ENCODE measurements around the gene FNDC5. TPM values are rescaled to one million over a fixed set of nuclear protein-coding genes. Genes with fewer than 3 reads are reported as not detected.

FNDC5 gene
- total and polyA plus RNA-seq, 2 experiments from 2014 or later = 0.33 TPM; not detected in 1

DNA sequence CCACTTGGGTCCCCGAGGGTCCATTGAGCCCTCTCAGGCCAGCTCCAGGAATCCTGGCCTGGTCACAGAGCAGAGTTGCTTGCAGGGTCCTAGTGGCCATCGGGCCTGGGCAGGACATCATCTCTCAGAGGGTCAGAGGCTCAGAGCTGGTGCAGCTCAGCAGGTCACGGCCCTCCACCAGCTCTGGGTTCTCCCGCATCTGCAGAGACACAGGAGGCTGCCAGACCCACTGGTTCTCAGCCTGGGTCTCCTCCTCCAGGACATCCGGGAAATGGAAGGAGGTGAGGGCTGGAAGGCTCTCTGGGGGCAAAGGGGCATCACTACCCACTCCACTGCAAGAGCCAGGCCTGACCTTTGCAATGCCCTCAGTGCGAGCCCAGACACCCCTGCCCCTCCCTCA lies 24.0 kb upstream of the FNDC5 start:
- no peaks in the 10 kb centered on the region for H3K4me1 ChIP-seq (ENCODE audit: insufficient read depth)
- no peak overlapping the region for H3K9ac ChIP-seq
- TF ChIP-seq EZH2phosphoT487 (IDR thresholded peaks at IDR 0.05; ENCODE audit: insufficient read depth, low read depth) (no peak), EZH2 (IDR thresholded peaks at IDR 0.05; ENCODE audit: insufficient read depth, poor library complexity, severe bottlenecking) (no peak)
- no peaks in the 10 kb centered on the region for H3K9me2 ChIP-seq (ENCODE audit: insufficient read depth)
- in situ Hi-C loops (cut with MboI) = no loop called here
- no peaks in the 10 kb centered on the region for H3K36me3 ChIP-seq (ENCODE audit: low read depth)
- no peak overlapping the region for H3K4me2 ChIP-seq (ENCODE audit: unreplicated experiment)
- peaks cover 14% of the 10 kb centered on the region for H3K27me3 ChIP-seq (replicated peaks; ENCODE audit: insufficient read depth)
- 86 to 87% methylated on average over 6 of the region's 6 CpGs for WGBS, 2 experiments (ENCODE audit: low coverage in 1 of 2, low lambda C conversion rate in 2 of 2, missing lambda C conversion rate in 2 of 2)
- no peaks in the 10 kb centered on the region for H4K20me1 ChIP-seq (ENCODE audit: insufficient read depth)
- no peak for DNase-seq
- no peaks in the 10 kb centered on the region for H3K9me3 ChIP-seq (ENCODE audit: low read depth)
- no peaks in the 10 kb centered on the region for H3K79me2 ChIP-seq (ENCODE audit: insufficient read depth)
- H3F3A ChIP-seq (ENCODE audit: insufficient read depth) = no peaks in the 10 kb centered on the region
- no peak overlapping the region for H3K4me3 ChIP-seq
- H2AFZ ChIP-seq = no peak overlapping the region
- H3K27ac ChIP-seq = no peak overlapping the region

DNA sequence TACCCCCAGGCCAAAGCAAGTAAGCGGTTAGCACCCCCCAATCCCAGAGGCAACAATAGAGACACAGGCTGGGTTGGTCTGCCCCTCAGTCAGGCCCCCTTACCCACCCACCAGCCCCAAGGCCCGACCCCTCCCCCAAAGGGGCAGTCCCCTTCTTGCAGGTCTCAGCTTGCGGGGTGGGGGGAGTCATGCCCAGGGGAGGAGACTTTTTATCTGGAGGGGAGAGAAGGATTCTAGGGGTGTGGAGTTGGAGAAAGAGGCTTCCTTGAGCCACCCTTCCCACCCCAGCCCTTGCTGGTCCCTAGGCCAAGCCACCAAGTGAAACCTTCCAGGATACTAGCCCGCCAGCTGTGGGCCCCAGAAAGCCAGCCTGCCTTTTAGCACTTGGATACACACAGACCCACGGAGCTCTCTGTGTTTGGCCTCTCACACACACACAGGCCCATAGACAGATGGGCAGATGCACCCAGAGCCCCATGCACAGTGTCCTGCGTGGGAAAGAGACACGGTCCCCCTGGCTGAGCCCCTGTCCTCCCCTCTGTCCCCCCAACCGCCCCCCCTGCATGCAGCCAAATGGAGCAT lies 23.4 kb upstream of the FNDC5 start:
- Histone ChIP-seq H2AFZ (no peak overlapping the region), H3F3A (ENCODE audit: insufficient read depth) (no peaks in the 10 kb centered on the region), H3K9me3 (ENCODE audit: low read depth) (no peaks in the 10 kb centered on the region), H3K79me2 (ENCODE audit: insufficient read depth) (no peaks in the 10 kb centered on the region), H3K4me2 (ENCODE audit: unreplicated experiment) (no peak overlapping the region), H4K20me1 (ENCODE audit: insufficient read depth) (no peaks in the 10 kb centered on the region), H3K36me3 (ENCODE audit: low read depth) (no peaks in the 10 kb centered on the region), H3K9ac (no peak overlapping the region), H3K4me1 (ENCODE audit: insufficient read depth) (no peaks in the 10 kb centered on the region), H3K9me2 (ENCODE audit: insufficient read depth) (no peaks in the 10 kb centered on the region), H3K27ac (no peak overlapping the region), H3K27me3 (replicated peaks; ENCODE audit: insufficient read depth) (peaks cover 14% of the 10 kb centered on the region), H3K4me3 (no peak overlapping the region)
- no peak for TF ChIP-seq EZH2phosphoT487 (IDR thresholded peaks at IDR 0.05; ENCODE audit: insufficient read depth, low read depth)
- TF ChIP-seq EZH2 (IDR thresholded peaks at IDR 0.05; ENCODE audit: insufficient read depth, poor library complexity, severe bottlenecking) = no peak
- in situ Hi-C loops (cut with MboI) = no loop called here
- WGBS, 2 experiments (ENCODE audit: low coverage in 1 of 2, low lambda C conversion rate in 2 of 2, missing lambda C conversion rate in 2 of 2) = 79 to 83% methylated on average over 6 to 8 of the region's 8 CpGs
- DNase-seq = no peak

DNA sequence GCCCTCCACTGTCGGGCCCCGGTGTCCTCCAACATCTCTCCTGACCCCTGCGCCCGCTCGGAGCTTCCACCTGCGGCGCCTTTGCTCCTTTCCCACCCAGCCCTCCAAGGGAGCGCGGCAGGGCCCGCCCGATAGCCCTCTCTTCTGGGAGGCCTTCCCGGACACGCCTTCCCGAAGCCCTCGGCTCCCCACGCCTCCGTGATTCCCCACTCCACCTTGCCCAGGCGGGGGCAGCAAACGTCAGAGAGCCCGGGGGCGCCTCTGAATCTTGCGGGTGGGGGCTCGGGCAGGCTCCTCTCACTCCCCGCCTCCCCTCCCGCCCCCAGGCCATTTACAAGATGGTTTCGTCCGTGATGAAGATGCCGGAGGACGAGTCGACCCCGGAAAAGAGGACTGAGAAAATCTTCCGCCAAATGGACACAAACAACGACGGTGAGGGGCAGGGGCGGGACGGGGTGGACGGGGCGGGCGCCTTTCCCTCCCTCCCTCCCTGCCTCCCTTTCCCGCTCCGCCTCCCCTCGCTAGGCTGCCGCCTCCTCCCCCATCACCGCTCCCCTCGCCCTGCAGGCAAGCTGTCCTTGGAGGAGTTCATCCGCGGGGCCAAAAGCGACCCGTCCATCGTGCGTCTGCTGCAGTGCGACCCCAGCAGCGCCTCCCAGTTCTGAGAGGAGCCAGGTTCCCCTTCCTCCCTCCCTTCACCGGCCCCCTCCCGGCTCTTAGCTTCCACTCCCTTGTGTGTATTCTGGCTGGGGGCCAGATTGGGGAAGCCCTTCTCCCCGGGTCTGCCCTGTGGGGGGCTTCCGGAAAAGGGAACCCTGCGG lies 22.7 kb upstream of the FNDC5 start:
- no peak overlapping the region for H3K27ac ChIP-seq
- H3K9me3 ChIP-seq (ENCODE audit: low read depth) = no peaks in the 10 kb centered on the region
- H3K4me3 ChIP-seq = peak overlapping the region; percentile 69
- H3K4me1 ChIP-seq (ENCODE audit: insufficient read depth) = no peaks in the 10 kb centered on the region
- peak overlapping the region; percentile 70 for H2AFZ ChIP-seq
- no peaks in the 10 kb centered on the region for H3K9me2 ChIP-seq (ENCODE audit: insufficient read depth)
- H3K9ac ChIP-seq = no peak overlapping the region
- in situ Hi-C loops (cut with MboI) = no loop called here
- 7 to 9% methylated on average over 17 to 57 of the region's 58 CpGs for WGBS, 2 experiments (ENCODE audit: low coverage in 1 of 2, low lambda C conversion rate in 2 of 2, missing lambda C conversion rate in 2 of 2)
- no peak for TF ChIP-seq EZH2phosphoT487 (IDR thresholded peaks at IDR 0.05; ENCODE audit: insufficient read depth, low read depth)
- no peak for TF ChIP-seq EZH2 (IDR thresholded peaks at IDR 0.05; ENCODE audit: insufficient read depth, poor library complexity, severe bottlenecking)
- no peaks in the 10 kb centered on the region for H3F3A ChIP-seq (ENCODE audit: insufficient read depth)
- no peaks in the 10 kb centered on the region for H4K20me1 ChIP-seq (ENCODE audit: insufficient read depth)
- no peaks in the 10 kb centered on the region for H3K79me2 ChIP-seq (ENCODE audit: insufficient read depth)
- DNase-seq = peak; percentile 50
- peaks cover 14% of the 10 kb centered on the region for H3K27me3 ChIP-seq (replicated peaks; ENCODE audit: insufficient read depth)
- H3K36me3 ChIP-seq (ENCODE audit: low read depth) = no peaks in the 10 kb centered on the region
- H3K4me2 ChIP-seq (ENCODE audit: unreplicated experiment) = peak overlapping the region; percentile 54

DNA sequence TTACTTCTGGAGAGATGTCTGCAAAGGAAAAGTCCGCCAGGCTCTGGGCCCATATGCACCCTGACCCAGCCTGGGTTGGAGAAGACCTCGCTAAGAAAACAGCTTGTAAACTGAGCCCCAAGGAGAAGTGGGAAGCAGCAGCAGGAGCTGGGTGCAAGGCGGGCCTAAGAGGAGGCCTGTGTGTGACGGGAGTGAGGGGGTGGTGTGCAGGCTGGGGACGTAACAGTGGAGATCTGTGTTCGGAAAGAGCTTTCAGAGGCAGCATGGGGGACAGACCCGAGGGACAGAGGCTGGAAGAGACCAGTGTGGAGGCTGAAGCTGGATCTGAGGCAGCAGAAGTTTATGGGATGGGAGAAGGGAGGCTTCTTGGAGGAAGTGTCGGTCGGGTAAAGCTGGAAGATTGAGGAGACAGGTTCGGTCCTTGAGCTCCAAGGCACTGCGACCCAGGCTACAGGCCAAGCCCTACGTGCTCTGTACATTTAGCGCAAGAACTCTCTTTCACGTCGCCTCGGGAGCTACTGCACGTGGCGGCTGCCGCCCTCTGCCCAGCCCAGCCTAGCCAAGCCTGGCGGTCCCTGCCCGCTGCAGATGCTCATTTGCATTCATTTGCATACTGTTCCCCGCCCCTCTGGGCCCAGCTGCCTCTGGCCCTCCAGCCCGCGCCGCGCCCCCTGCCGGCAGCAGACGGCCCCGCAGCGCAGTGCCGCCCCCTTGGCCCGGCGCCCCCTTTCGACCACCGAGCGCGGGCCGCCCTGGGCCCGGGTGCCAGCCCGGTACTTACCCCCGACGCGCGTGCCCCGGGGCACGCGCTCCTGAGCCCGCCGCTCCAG lies 21.9 kb upstream of the FNDC5 start:
- Histone ChIP-seq H3K4me3 (peak overlapping the region; percentile 69), H3K9me2 (ENCODE audit: insufficient read depth) (no peaks in the 10 kb centered on the region), H3K27me3 (replicated peaks; ENCODE audit: insufficient read depth) (peaks cover 14% of the 10 kb centered on the region), H3K9ac (no peak overlapping the region), H3F3A (ENCODE audit: insufficient read depth) (no peaks in the 10 kb centered on the region), H4K20me1 (ENCODE audit: insufficient read depth) (no peaks in the 10 kb centered on the region), H2AFZ (peak overlapping the region; percentile 70; the same call in 1 of the 2 replicates), H3K27ac (no peak overlapping the region), H3K36me3 (ENCODE audit: low read depth) (no peaks in the 10 kb centered on the region), H3K9me3 (ENCODE audit: low read depth) (no peaks in the 10 kb centered on the region), H3K4me2 (ENCODE audit: unreplicated experiment) (peak overlapping the region; percentile 54), H3K79me2 (ENCODE audit: insufficient read depth) (no peaks in the 10 kb centered on the region), H3K4me1 (ENCODE audit: insufficient read depth) (no peaks in the 10 kb centered on the region)
- in situ Hi-C loops (cut with MboI) = no loop called here
- peak; percentile 57 for DNase-seq
- TF ChIP-seq EZH2 (IDR thresholded peaks at IDR 0.05; ENCODE audit: insufficient read depth, poor library complexity, severe bottlenecking) (no peak), EZH2phosphoT487 (IDR thresholded peaks at IDR 0.05; ENCODE audit: insufficient read depth, low read depth) (no peak)
- WGBS, 2 experiments (ENCODE audit: low coverage in 1 of 2, low lambda C conversion rate in 2 of 2, missing lambda C conversion rate in 2 of 2) = 27 to 53% methylated on average over 21 to 45 of the region's 49 CpGs
